Stomach smooth muscle (tissue), 2 donors: ENCODE data around the gene CRIM1.
"Not testable (repeated sequence)": the region's sequence is repeated elsewhere in the genome, so short reads cannot be mapped to it uniquely, and the experiment has no call there.

ENCODE experiments used
- H3K27ac ChIP-seq: one replicate; pipeline ENCODE4 v1.7.0; 2013; ENCODE audit warnings: mild to moderate bottlenecking, low read length, inconsistent platforms
- H3K27me3 ChIP-seq, 2 donors: one replicate each; pipeline ENCODE4 v1.7.0; 2013; ENCODE audit warnings: low read length in 2 of 2; ENCODE audit not compliant: insufficient read depth in 2 of 2, control insufficient read depth in 1 of 2
- H3K36me3 ChIP-seq, 2 donors: one replicate each; pipeline ENCODE4 v1.7.0; 2013; ENCODE audit warnings: low read length in 2 of 2; ENCODE audit not compliant: control insufficient read depth in 2 of 2, insufficient read depth in 2 of 2
- H3K4me1 ChIP-seq: one replicate; pipeline ENCODE4 v1.7.0; 2013; ENCODE audit warnings: low read length; ENCODE audit not compliant: control insufficient read depth, insufficient read depth
- H3K4me3 ChIP-seq, 2 donors: one replicate each; pipeline ENCODE4 v1.7.0; 2013; ENCODE audit warnings: low read length in 2 of 2
- H3K9ac ChIP-seq, 2 donors: one replicate each; pipeline ENCODE4 v1.7.0; 2013; ENCODE audit warnings: low read length in 2 of 2, mild to moderate bottlenecking in 1 of 2
- H3K9me3 ChIP-seq, 2 donors: one replicate each; pipeline ENCODE4 v1.7.0; 2013; ENCODE audit warnings: low read length in 2 of 2; ENCODE audit not compliant: control insufficient read depth in 2 of 2
- donor health status: healthy.
- donor health status: Pancreatic carcinoma.

Gene CRIM1

GRCh38 chr2:36363085-36363484, 7.5 kb downstream of the CRIM1 start:
- not testable (repeated sequence) for H3K4me3 ChIP-seq, H3K27me3 ChIP-seq, H3K36me3 ChIP-seq, H3K9me3 ChIP-seq, H3K9ac ChIP-seq, H3K27ac ChIP-seq
- peaks cover 20% of the 10 kb centered on the region for H3K4me1 ChIP-seq

GRCh38 chr2:36366491-36367120, 11.0 kb downstream of the CRIM1 start:
- no peak overlapping the region for H3K9ac ChIP-seq
- no peak overlapping the region for H3K27ac ChIP-seq

GRCh38 chr2:36367486-36367885, 11.9 kb downstream of the CRIM1 start:
- H3K4me1 ChIP-seq = peaks cover 34% of the 10 kb centered on the region
- H3K4me3 ChIP-seq = peak overlapping the region in 1 of 2 donors; percentile 30
- H3K9ac ChIP-seq = no peak overlapping the region
- no peaks in the 10 kb centered on the region for H3K36me3 ChIP-seq
- H3K27me3 ChIP-seq = no peaks in the 10 kb centered on the region
- H3K27ac ChIP-seq = no peak overlapping the region
- H3K9me3 ChIP-seq = no peaks in the 10 kb centered on the region

More at GRCh38 chr2:36366491-36367120, 11.0 kb downstream of the CRIM1 start:
- H3K9me3 ChIP-seq = no peaks in the 10 kb centered on the region
- peaks cover 28% of the 10 kb centered on the region for H3K4me1 ChIP-seq
- H3K4me3 ChIP-seq = no peak overlapping the region
- no peaks in the 10 kb centered on the region for H3K27me3 ChIP-seq
- H3K36me3 ChIP-seq = no peaks in the 10 kb centered on the region

GRCh38 chr2:36367895-36368353, 12.3 kb downstream of the CRIM1 start:
- Histone ChIP-seq H3K27ac (no peak overlapping the region), H3K9ac (no peak overlapping the region), H3K4me3 (peak overlapping the region in 1 of 2 donors; percentile 30), H3K27me3 (no peaks in the 10 kb centered on the region), H3K36me3 (no peaks in the 10 kb centered on the region), H3K9me3 (no peaks in the 10 kb centered on the region), H3K4me1 (peaks cover 36% of the 10 kb centered on the region)

GRCh38 chr2:36368438-36368837, 12.9 kb downstream of the CRIM1 start:
- H3K36me3 ChIP-seq = no peaks in the 10 kb centered on the region
- peak overlapping the region in 1 of 2 donors; percentile 30 for H3K4me3 ChIP-seq
- no peaks in the 10 kb centered on the region for H3K27me3 ChIP-seq
- no peak overlapping the region for H3K9ac ChIP-seq
- no peaks in the 10 kb centered on the region for H3K9me3 ChIP-seq
- H3K4me1 ChIP-seq = peaks cover 36% of the 10 kb centered on the region
- no peak overlapping the region for H3K27ac ChIP-seq

GRCh38 chr2:36369163-36369562, 13.6 kb downstream of the CRIM1 start:
- no peaks in the 10 kb centered on the region for H3K36me3 ChIP-seq
- no peaks in the 10 kb centered on the region for H3K27me3 ChIP-seq
- no peak overlapping the region for H3K9ac ChIP-seq
- H3K4me3 ChIP-seq = no peak overlapping the region
- H3K27ac ChIP-seq = no peak overlapping the region
- peaks cover 31% of the 10 kb centered on the region for H3K4me1 ChIP-seq
- no peaks in the 10 kb centered on the region for H3K9me3 ChIP-seq

GRCh38 chr2:36369716-36370115, 14.1 kb downstream of the CRIM1 start:
- Histone ChIP-seq H3K27ac (no peak overlapping the region), H3K4me3 (no peak overlapping the region), H3K36me3 (no peaks in the 10 kb centered on the region), H3K27me3 (no peaks in the 10 kb centered on the region), H3K4me1 (peaks cover 31% of the 10 kb centered on the region), H3K9me3 (no peaks in the 10 kb centered on the region), H3K9ac (no peak overlapping the region)

- Histone ChIP-seq H3K9me3 (no peaks in the 10 kb centered on the region), H3K27me3 (no peaks in the 10 kb centered on the region), H3K27ac (no peak overlapping the region), H3K4me3 (no peak overlapping the region), H3K4me1 (peaks cover 31% of the 10 kb centered on the region), H3K9ac (no peak overlapping the region), H3K36me3 (no peaks in the 10 kb centered on the region)
Measured at GRCh38 chr2:36370281-36370680, 14.7 kb downstream of the CRIM1 start.

GRCh38 chr2:36371070-36371874, 15.7 kb downstream of the CRIM1 start:
- Histone ChIP-seq H3K27me3 (no peaks in the 10 kb centered on the region), H3K36me3 (no peaks in the 10 kb centered on the region), H3K4me3 (no peak overlapping the region), H3K4me1 (peaks cover 32% of the 10 kb centered on the region), H3K27ac (peak overlapping the region; percentile 18), H3K9ac (no peak overlapping the region), H3K9me3 (no peaks in the 10 kb centered on the region)

- Histone ChIP-seq H3K27ac (peak overlapping the region; percentile 18), H3K4me3 (no peak overlapping the region), H3K9me3 (no peaks in the 10 kb centered on the region), H3K4me1 (peaks cover 38% of the 10 kb centered on the region), H3K27me3 (no peaks in the 10 kb centered on the region), H3K36me3 (no peaks in the 10 kb centered on the region), H3K9ac (peak overlapping the region in 1 of 2 donors; percentile 6)
Measured at GRCh38 chr2:36371928-36372391, 16.4 kb downstream of the CRIM1 start.
